GM21528 (cell line): Measurements from ENCODE around the gene ADGRB3.

Experiments used
- ATAC-seq: cut with Tn5 transposase; IDR thresholded peaks from one replicate; pipeline ENCODE4 v1.9.1; 2021; ENCODE audit warnings: mild to moderate bottlenecking, moderate library complexity; ENCODE audit not compliant: unreplicated experiment, low FRiP score

Gene ADGRB3

DNA sequence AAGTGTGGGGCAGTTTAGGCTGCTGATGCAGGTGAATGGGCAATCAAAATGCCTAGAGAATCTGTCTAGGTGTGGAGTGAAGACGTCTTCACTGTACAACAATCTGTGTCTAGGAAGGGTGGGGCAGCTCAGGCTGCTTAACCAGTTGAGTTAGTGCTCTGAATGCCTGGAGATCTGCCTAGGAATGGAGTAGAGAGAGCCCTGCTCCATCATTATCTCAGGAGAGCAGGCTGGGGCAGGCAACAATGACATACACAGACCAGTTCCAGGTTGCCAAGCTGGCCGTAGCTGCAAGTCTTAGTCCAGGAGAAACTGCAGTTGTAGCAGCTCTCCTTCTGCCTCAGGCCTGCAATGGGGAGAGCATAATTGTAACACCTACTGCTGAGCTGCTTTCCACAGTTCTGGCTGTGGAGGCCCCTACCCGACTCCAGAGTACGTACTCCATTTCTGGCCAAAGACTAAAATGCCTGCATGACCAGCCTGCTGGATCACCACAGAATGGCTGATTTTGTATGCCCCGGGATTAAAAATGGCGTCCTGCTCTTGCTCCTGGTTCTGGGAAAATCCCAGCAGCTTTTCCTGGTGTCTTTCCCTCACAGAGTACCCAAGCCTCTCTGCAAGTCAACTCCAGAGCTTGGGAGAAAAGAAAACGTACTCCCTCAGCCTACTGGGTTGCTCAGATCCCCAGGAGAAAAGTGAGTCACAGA, 545.4 kb downstream of the ADGRB3 start:
- no peak for ATAC-seq

DNA sequence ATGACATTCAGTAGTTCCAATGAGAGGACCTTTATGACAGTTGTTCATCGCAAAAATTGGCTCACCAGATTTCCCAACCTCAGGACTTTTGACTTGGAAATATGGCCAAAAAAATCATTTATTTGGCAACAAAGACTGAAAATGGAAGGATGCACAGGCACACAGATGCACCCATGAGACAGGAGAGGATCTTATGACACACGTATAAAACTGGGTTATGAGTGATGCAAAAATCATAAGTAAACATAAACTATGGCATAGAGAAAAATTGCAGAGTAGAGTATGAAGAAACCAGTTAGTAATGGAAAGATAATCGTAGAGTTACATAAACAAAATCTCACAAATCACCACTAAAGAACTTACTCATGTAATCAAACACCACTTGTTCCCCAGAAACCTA, 546.9 kb downstream of the ADGRB3 start:
- ATAC-seq, result no peak

DNA sequence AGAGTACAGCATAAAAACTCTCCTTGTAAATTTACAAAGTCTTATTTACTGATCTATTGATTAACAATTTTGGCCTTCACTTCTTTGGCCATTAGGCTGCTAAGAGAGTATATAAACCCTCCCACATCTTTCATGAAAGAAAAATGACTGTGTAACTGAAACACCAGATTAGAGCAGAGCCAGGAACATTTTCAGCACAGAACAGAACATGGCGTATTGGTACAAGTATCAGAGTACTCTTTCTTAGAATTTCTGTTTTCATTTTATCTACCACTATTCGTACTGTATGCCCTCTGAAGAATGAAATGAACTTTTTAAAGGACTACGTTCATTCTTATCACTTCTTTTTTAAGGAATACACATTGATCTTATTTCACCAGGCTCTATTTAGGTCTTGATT, 550.2 kb downstream of the ADGRB3 start:
- no peak for ATAC-seq

DNA sequence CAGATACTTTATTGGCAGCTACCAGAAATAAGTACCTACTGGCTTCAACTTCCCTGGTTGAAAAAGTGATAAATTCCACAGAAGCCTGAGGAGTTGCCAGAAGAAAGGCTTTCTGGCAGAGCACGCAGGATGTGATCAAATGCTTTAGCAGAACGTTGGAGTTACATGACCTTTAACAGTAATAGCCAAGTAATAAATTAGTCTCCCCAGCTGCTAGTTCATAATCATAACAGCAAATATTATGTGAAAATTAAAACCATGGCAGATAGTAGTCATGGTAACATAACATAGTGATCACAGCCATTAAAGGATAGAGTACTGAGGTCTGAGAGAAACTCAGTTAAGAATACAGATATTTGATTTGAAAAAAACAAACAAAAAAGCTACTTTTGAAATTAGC, 567.7 kb downstream of the ADGRB3 start:
- no peak for ATAC-seq

DNA sequence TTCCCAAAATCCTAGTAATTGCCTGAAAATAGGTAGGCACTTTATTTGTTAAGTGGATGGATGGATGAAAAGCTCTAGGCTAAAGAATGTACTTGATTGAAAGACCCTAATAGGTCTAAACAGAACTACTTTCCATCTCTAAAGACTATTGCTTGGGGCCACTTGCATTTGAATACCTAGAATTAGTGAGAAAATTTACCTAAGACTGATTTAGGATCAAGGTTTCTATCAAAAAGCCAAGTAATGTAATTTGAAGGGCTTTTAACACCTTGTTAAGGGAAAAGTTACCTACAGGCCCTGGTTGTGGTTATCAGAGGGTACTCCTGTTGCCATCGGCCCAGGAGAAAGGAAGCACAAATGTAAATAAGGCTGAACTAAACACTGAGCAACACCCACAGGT, 581.0 kb downstream of the ADGRB3 start:
- ATAC-seq, result no peak

DNA sequence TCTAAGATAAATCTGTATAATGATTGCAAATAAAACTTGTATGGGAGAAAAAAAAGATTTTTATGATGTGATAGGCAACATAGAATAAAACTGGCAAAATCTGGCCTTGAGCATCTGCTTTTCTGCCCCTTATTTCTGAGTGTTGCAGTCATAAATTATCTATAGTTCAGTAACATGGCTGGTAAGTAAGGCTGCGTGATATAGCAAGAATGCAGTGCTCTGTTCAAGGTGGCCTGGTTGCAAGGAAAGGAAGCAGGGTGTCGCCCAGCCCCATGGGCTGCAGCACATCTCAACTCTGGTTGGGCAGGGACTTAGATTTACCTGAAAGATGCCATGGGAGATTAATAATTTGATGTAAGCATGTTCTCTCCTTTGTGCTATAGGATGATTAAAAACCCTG, 582.3 kb downstream of the ADGRB3 start:
- no peak for ATAC-seq

DNA sequence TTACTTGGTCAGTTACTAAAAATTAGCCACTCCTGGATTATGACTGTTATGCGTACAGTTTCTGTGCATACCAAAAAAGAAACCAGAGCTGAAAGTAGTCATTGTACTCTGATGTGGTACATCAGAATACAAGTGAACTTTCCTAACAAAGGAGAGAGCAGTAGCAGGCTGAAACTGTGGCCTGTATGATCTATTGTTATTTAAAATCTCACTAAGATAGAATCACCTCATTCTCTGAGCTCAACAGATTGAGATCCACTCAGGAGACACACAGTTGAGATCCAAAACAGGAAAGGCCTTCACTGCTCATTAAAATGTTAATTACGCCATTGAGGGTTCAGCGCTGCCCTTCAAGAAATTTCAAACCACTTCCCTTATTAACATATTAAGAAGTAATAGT, 585.3 kb downstream of the ADGRB3 start:
- no peak for ATAC-seq

DNA sequence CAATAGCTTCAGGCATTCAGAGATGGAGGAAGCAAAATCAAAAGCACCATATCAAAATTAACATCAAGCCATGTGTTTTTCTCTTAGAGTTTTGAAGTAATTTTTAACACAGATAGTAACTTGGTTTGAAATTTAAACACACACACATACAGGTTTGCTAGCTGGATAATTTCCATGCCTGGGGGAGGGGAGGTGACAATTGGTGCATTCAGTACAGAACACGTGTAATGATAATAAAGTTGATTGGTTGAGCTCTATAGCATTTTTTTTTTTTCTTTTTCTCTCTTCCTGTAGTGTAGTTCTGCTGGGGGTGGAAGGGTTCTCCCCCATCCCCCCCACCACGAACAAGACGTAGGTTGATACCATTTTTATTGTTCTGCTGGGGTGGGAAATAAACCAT, 596.9 kb downstream of the ADGRB3 start:
- ATAC-seq, result no peak

DNA sequence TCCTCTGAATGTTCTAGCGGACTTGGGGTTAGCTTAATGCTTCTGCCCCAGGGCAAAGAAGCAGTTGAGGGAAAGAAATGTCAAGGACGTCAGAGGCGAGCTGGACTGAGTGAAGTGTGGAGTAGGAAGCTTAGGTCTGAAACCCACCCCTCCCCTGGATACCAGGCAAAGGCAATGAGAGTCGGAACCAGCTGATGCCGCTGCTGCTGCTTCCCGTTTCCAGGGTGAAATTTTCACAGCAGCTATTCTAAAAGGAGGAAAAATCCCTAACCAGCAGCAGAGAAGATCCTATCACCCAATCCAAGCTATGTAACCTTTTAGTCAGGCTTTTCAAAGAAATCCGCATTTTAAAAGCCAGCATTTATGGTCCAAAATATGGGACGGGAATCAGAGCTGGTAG, 597.4 kb downstream of the ADGRB3 start:
- ATAC-seq, result no peak

DNA sequence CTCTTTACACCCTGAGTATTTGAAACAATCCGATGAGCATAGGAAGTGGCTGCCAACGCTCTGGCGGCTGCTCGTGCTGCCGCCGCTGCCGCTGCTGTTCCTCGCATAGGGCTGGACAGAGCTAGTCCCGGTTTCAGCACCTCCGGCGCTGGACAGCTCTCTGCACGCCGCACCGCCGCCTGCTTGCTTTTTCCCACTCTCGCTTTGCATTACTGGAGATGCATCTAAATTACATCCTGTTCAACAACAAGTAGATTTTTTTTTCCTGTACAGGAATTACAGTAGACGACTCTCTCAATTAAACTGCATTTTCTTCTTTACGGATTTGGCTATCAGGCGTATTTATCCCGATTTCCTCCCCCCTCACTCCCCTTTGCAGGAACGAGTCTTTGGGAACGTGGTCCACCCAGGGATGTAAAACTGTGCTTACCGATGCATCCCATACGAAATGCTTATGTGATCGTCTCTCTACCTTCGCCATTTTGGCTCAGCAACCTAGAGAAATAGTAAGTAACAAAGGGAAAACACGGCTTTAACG, 597.9 kb downstream of the ADGRB3 start:
- peak; percentile 91 for ATAC-seq

DNA sequence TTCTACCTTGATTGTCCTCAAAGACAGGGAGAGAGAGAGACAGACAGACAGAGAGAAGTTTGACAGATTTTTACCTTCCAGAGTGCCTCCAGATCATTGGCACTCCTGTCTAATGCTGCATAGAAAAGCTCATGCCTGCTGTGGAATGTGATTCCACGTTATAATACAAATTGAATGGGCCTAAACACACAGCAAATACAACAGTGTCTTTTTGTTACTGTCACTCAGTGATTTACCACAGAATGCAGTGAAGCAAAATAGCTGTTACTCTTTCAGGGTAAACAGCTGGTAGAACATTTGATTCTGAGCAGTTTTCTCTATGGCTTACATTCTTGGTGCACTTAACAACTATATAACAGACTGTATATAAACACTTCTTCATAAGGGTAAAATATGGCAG, 603.0 kb downstream of the ADGRB3 start:
- ATAC-seq, result no peak

DNA sequence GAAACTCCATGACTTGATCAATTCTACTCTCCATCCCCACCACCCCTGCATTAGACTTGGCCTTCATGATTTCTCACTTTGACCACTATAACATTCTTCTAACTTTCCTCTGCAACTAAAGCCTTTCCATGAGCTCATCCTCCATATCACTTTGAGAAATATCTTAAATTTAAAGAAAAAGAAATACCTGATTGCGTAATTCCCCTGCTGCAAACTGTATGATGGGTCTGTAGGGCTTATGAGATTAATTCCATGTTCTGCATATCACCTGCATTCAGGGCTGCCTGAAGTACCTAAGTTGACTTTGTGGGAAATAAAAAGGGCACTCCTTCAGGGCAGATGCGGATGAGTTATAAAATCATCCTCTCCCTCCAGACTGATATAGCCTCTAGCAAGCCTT, 611.9 kb downstream of the ADGRB3 start:
- no peak for ATAC-seq

DNA sequence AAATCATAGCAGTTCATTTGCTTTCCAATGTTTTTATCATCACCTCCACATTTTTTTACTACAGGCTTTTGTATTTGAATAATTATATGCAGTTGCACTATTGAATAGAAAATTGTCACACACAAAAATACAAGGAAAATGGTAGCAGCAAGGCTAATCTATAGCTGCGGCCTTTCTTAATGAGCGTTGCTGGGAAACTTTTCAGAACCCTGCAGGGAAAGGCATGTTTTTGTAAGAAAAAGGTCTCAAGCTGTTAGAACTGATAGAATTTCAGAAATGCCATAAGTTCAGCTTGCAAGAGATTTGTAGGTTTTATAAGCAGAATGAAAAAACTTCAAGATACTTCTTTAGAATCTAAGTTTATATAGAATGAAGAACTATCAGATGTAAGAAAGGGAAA, 625.9 kb downstream of the ADGRB3 start:
- no peak for ATAC-seq

DNA sequence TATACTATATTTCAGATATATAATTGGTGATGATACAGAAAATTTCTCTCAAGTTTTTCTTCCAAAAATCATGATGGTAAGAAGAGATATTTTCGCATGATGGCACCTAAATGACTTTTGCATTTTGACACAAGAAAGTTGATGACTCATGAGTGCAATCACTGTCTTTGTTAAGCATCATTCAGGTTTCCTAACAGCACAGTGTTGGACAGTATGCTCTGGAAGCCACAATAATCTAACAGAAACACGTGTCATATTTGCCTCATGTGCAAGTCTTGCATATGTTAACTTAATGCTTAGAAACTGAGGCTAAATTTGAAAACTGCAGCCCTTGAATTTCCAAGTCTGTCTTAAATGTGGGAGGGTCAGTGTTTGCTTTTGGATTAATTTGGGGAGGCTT, 628.2 kb downstream of the ADGRB3 start:
- ATAC-seq, result no peak

DNA sequence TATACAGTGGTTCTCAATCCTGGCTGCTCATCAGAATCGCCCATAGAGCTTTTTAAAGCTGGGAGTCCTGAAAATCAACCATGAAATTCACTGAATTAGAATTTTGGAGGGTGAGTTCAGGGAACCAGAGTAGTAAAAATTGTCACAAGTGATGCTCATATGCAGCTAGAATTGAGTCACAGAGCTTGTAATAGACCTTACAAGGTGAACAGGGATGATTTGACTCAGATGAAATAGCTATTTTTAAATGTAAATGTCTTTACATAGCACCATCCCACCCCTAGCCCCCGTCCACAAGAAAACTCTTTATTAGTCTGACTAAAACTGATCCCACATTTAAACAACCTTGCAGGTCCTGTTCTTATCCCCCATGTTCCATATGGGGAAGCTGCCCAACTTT, 630.0 kb downstream of the ADGRB3 start:
- no peak for ATAC-seq

DNA sequence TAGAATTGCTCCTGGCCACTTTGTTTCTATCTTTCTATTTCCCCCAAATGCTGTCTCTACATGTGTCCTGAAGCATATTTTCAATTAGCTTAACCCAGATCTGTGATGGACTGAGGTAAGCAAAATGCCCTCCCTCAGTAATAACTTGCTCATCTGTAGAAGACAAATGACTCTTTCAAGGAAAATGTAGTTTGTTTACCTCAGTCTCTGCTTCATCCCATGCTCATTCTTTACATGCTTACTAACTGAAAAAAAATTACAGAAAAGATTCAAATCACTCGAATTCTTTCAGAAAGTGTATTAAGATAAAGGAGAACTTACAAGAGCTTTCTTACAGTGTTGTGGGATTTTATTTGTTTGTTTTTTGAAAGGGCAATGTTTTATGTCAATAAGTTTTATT, 630.6 kb downstream of the ADGRB3 start:
- no peak for ATAC-seq

DNA sequence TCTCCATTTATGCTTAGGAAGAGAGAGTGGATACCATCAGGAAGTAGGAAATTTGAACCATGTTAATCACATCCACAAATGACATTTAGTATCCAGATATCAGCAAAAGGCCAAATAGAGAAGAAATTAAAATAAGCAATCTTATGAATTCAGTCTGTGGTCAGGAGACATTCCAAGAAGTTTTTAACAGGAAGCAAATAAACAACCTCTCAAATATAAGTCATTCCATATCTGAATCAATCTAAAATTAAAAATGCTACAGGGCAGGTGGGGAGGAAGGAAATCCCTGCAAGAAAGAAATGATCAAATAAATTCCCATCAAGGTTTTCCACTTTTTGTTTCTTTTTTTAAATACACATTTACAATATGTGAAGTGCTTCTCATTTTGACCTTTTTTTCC, 641.1 kb downstream of the ADGRB3 start:
- no peak for ATAC-seq

DNA sequence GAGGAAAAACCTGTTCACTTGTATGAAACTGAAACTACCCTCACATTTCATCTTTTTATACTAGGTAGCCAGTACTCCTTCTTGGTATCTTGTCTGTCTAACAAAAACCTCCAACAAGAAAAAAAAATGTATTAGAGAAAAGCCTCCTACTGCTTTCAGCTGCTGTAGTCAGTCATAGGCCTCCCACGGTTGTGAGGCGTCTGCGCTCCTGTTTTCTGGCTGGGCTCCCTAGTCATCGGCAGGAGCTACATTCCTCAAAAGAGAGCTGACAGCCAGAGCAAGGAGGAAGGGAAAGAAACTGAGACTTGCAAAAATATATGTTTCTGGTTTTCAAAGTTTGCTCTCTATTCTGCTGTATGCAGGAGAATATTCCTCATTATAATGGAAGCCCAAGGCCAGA, 644.7 kb downstream of the ADGRB3 start:
- no peak for ATAC-seq

DNA sequence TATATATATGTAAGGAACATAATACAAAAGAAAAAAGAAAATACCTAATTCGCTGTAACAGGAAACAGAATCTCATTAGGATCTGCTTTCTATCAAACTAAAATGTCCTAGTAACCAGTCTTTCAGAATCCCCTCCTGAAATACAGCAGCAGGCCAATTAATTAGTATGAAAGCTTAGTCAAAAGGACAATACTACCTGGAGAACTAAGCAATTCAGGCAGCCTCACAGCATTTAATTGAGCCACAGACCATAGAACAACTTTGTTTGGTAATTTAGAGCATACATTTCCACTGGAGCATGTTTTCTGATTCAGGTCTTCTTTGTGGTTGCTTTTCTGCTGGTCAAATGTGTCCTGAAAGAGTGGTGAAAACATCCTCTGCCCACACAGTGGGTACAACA, 645.8 kb downstream of the ADGRB3 start:
- ATAC-seq, result no peak

DNA sequence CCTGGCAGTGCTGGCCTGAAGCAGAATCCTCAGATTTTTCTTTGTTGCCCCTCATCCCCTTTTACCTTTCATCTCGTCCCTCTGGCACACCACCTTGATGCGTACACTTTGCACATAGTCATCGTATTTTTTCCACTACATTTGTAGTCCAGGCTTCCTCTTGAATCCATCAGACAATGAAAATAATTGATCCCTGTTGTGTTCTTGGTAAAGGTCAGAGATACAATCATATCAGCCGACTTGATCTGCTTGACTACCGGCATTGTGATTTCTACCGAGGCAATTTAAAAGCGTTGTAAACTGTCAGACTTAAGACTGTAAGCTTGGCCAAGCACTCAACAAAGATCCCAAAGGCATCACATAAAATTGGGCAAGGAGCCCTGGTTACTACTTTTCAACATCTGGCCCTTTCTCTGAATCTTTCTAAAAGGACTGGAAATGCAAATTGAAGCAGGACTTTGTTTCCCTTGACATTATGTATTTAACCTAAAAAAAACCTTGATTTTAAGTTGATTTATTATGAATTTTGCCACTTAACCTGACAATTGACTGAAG, 649.2 kb downstream of the ADGRB3 start:
- ATAC-seq, result no peak

DNA sequence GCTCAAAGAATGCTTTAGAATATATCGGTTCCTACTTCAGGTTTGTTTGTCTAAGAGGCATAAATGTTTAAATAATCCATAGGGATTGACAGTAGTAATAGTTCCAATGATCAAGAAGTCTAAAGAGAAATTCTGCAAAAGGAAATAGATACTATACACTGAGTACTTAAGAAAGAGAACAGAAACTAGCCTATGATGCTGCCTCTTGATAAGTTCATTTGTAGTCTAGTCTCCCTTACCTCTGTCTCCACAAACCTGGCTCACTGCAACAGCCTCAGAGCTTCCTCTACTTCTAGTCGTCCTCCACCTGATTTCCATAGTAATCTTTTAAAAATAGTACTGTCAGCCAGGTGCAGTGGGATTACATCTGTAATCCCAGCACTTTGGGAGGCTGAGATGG, 650.0 kb downstream of the ADGRB3 start:
- no peak for ATAC-seq

DNA sequence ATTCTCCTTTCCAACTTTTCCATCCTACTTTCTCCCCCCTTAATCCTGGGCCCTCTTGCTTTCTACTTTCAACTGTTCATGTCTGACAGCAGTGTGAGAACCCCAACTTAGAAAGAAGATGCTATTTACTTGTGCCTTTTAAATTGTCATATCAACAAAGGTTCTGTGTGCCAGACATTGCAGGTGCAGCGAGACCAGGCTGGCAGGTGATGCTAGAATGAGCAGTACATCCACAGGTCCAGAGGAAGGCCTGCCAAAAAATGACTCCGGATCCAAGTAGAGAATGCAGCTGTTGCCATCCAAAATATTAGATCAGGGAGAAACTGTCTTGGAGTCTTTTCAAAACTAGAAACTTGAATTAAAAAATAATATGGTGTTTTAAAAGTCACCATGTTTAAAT, 651.2 kb downstream of the ADGRB3 start:
- ATAC-seq, result no peak
